ENCODE results near the gene TPST2. TPM values are rescaled to one million over a fixed set of nuclear protein-coding genes. Genes with fewer than 3 reads are reported as not detected.
A peak's percentile ranks its signal among the peaks of the same experiment; 100 is the strongest.

TPST2 gene
- total and polyA plus RNA-seq, 9 of the 15 experiments (the other 6 are each of a cell fraction or from before 2014, with no cell fraction given) = 14.2 to 123 (median 60.1) TPM

GRCh38 chr22:26483439-26484359 is 106.2 kb downstream of the TPST2 start, which contains the start of the genes HPS4 and SRRD (continued):
- TF ChIP-seq, protein P1, sequence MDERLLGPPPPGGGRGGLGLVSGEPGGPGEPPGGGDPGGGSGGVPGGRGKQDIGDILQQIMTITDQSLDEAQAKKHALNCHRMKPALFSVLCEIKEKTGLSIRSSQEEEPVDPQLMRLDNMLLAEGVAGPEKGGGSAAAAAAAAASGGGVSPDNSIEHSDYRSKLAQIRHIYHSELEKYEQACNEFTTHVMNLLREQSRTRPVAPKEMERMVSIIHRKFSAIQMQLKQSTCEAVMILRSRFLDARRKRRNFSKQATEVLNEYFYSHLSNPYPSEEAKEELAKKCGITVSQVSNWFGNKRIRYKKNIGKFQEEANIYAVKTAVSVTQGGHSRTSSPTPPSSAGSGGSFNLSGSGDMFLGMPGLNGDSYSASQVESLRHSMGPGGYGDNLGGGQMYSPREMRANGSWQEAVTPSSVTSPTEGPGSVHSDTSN (CRISPR knock-in tag; IDR thresholded peaks at IDR 0.05; ENCODE audit: low read depth) = no peak
- TF ChIP-seq, protein P1 (tag; conservative IDR thresholded peaks at IDR 0.05; ENCODE audit: low read depth) = no peak
- TF ChIP-seq ZNF232 (CRISPR knock-in tag; IDR thresholded peaks at IDR 0.05) = no peak
- TF ChIP-seq KAT7 (CRISPR knock-in tag; IDR thresholded peaks at IDR 0.05; ENCODE audit: borderline replicate concordance) = no peak; the same call in 1 of the 2 replicates
- TF ChIP-seq KDM2B (CRISPR knock-in tag; IDR thresholded peaks at IDR 0.05) = no peak
- no peak for TF ChIP-seq ZSCAN32 (CRISPR knock-in tag; IDR thresholded peaks at IDR 0.05)
- TF ChIP-seq NFE2 (IDR thresholded peaks at IDR 0.05; ENCODE audit: low read depth) = 0 out of 2 replicates have a peak, but pooled peaks have one; percentile 11
- TF ChIP-seq, protein P2, sequence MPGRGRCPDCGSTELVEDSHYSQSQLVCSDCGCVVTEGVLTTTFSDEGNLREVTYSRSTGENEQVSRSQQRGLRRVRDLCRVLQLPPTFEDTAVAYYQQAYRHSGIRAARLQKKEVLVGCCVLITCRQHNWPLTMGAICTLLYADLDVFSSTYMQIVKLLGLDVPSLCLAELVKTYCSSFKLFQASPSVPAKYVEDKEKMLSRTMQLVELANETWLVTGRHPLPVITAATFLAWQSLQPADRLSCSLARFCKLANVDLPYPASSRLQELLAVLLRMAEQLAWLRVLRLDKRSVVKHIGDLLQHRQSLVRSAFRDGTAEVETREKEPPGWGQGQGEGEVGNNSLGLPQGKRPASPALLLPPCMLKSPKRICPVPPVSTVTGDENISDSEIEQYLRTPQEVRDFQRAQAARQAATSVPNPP (IDR thresholded peaks at IDR 0.05; ENCODE audit: borderline replicate concordance, insufficient read depth, insufficient read length) = no peak
- no peak for TF ChIP-seq ZNF384 (IDR thresholded peaks at IDR 0.05; ENCODE audit: low read depth, low read length)
- no peak for TF ChIP-seq HDAC3 (IDR thresholded peaks at IDR 0.05; ENCODE audit: borderline replicate concordance, partially characterized antibody)
- no peak for TF ChIP-seq SRSF3 (IDR thresholded peaks at IDR 0.05; ENCODE audit: insufficient read depth, low read length)
- TF ChIP-seq ZNF583 (CRISPR knock-in tag; IDR thresholded peaks at IDR 0.05) = no peak
- no peak for TF ChIP-seq HNRNPUL1 (IDR thresholded peaks at IDR 0.05; ENCODE audit: low read length)
- TF ChIP-seq E2F4 (CRISPR knock-in tag; IDR thresholded peaks at IDR 0.05; ENCODE audit: low read depth) = no peak
- no peak for TF ChIP-seq RNF2 (IDR thresholded peaks at IDR 0.05)
- TF ChIP-seq SIX5 (IDR thresholded peaks at IDR 0.05; ENCODE audit: borderline replicate concordance in 1 of 2, insufficient read depth in 1 of 2, low read depth in 1 of 2, low read length in 2 of 2) = peak in 1 of 2 experiments; percentile 29; a peak in 2 of 4 replicates
- no peak for TF ChIP-seq NONO (IDR thresholded peaks at IDR 0.05; ENCODE audit: low read depth in 2 of 2, low read length in 1 of 2)
- no peak for TF ChIP-seq ZFP30 (CRISPR knock-in tag; IDR thresholded peaks at IDR 0.05; ENCODE audit: borderline replicate concordance)
- TF ChIP-seq PHB (CRISPR knock-in tag; IDR thresholded peaks at IDR 0.05) = no peak
- TF ChIP-seq CBFB (CRISPR knock-in tag; IDR thresholded peaks at IDR 0.05) = no peak
- TF ChIP-seq GTF2F1 (IDR thresholded peaks at IDR 0.05; ENCODE audit: low read depth, low read length) = no peak
- TF ChIP-seq LCOR (CRISPR knock-in tag; IDR thresholded peaks at IDR 0.05) = no peak
- peak; percentile 48; the same call in 1 of the 2 replicates for TF ChIP-seq XRCC5 (IDR thresholded peaks at IDR 0.05; ENCODE audit: low read depth, low read length)
- peak; percentile 25 for TF ChIP-seq NBN (IDR thresholded peaks at IDR 0.05; ENCODE audit: low read depth)
- no peak for TF ChIP-seq ZNF717 (CRISPR knock-in tag; IDR thresholded peaks at IDR 0.05)
